HEK293T (cell line): Measurements from ENCODE around the gene GBGT1.

ENCODE experiments used
- CTCF ChIA-PET: fragments of 350-600 bp; formaldehyde crosslinking; extraction: SDS; loops from one replicate; lab custom pipeline; 2021; ENCODE audit warnings: antibody characterized with exemption, inconsistent platforms; lab: Yijun Ruan, JAX
- POLR2A ChIA-PET: fragments of 350-600 bp; formaldehyde crosslinking; extraction: SDS; loops from one replicate; lab custom pipeline; 2020; ENCODE audit warnings: antibody characterized with exemption, inconsistent platforms; lab: Yijun Ruan, JAX
- DNase-seq: peaks from one replicate; pipeline ENCODE4 v3.0.0; 2012; ENCODE audit warnings: mixed read lengths; ENCODE audit errors: extremely low spot score
- ARNT ChIP-seq: fragments of 450-650 bp; IDR thresholded peaks from 2 replicates; pipeline ENCODE4 v1.6.1; 2017; ENCODE audit warnings: mild to moderate bottlenecking
- BHLHE40 ChIP-seq: fragments of 450-650 bp; IDR thresholded peaks from 2 replicates; pipeline ENCODE4 v1.6.1; 2016; ENCODE audit warnings: mild to moderate bottlenecking, moderate library complexity, borderline replicate concordance
- CTBP1 ChIP-seq: fragments of 450-650 bp; IDR thresholded peaks from 2 replicates; pipeline ENCODE4 v1.6.1; 2016; ENCODE audit warnings: borderline replicate concordance
- ELF4 ChIP-seq: fragments of 450-650 bp; IDR thresholded peaks from 2 replicates; pipeline ENCODE4 v1.6.1; 2017; ENCODE audit warnings: antibody characterized with exemption
- FOXA1 ChIP-seq: fragments of 450-650 bp; IDR thresholded peaks from 2 replicates; pipeline ENCODE4 v1.6.1; 2016; ENCODE audit warnings: mild to moderate bottlenecking
- FOXK2 ChIP-seq: fragments of 450-650 bp; IDR thresholded peaks from 2 replicates; pipeline ENCODE4 v1.6.1; 2016; ENCODE audit warnings: mild to moderate bottlenecking
- FOXM1 ChIP-seq: fragments of 450-650 bp; IDR thresholded peaks from 2 replicates; pipeline ENCODE4 v1.6.1; 2017; ENCODE audit warnings: mild to moderate bottlenecking, borderline replicate concordance
- HDGF ChIP-seq: fragments of 450-650 bp; IDR thresholded peaks from 2 replicates; pipeline ENCODE4 v1.6.1; 2017; ENCODE audit warnings: antibody characterized with exemption, borderline replicate concordance
- L3MBTL2 ChIP-seq: fragments of 450-650 bp; conservative IDR thresholded peaks from 2 replicates; pipeline ENCODE4 v1.6.1; 2016; ENCODE audit warnings: mild to moderate bottlenecking
- LEF1 ChIP-seq: fragments of 450-650 bp; IDR thresholded peaks from 2 replicates; pipeline ENCODE4 v1.6.1; 2017; ENCODE audit warnings: mild to moderate bottlenecking, borderline replicate concordance
- NFRKB ChIP-seq: fragments of 450-650 bp; IDR thresholded peaks from 2 replicates; pipeline ENCODE4 v1.6.1; 2016; ENCODE audit warnings: mild to moderate bottlenecking, moderate library complexity
- PKNOX1 ChIP-seq: fragments of 450-650 bp; IDR thresholded peaks from 2 replicates; pipeline ENCODE4 v1.6.1; 2016
- SP1 ChIP-seq: fragments of 450-650 bp; IDR thresholded peaks from 2 replicates; pipeline ENCODE4 v1.6.1; 2017
- SUZ12 ChIP-seq: fragments of 450-650 bp; IDR thresholded peaks from 2 replicates; pipeline ENCODE4 v1.6.1; 2016; ENCODE audit warnings: mild to moderate bottlenecking
- TARDBP ChIP-seq: fragments of 450-650 bp; IDR thresholded peaks from 2 replicates; pipeline ENCODE4 v1.6.1; 2016
- ZNF384 ChIP-seq: fragments of 450-650 bp; IDR thresholded peaks from 2 replicates; pipeline ENCODE4 v1.6.1; 2016

GBGT1 gene

GRCh38 chr9:133120501-133121197, 43.1 kb downstream of the GBGT1 start:
- ChIA-PET POLR2A (no interaction called here), CTCF (no interaction called here)
- no peak for DNase-seq
- no peak for TF ChIP-seq SP1
- no peak for TF ChIP-seq ARNT
- TF ChIP-seq ELF4, result no peak
- TF ChIP-seq NFRKB, result no peak
- TF ChIP-seq FOXK2, result no peak
- no peak for TF ChIP-seq CTBP1
- no peak for TF ChIP-seq BHLHE40
- no peak for TF ChIP-seq LEF1
- no peak for TF ChIP-seq FOXM1
- TF ChIP-seq FOXA1, result no peak
- no peak for TF ChIP-seq HDGF
- no peak for TF ChIP-seq TARDBP
- TF ChIP-seq SUZ12, result no peak
- TF ChIP-seq ZNF384, result no peak
- TF ChIP-seq PKNOX1, result no peak
- no peak for TF ChIP-seq L3MBTL2

- no peak for DNase-seq
- TF ChIP-seq NFRKB (no peak), FOXA1 (no peak)
- POLR2A ChIA-PET, result no interaction called here
- CTCF ChIA-PET, result no interaction called here
Observed at GRCh38 chr9:133119846-133120500, 43.7 kb downstream of the GBGT1 start.

GRCh38 chr9:133119103-133119845, 44.4 kb downstream of the GBGT1 start:
- DNase-seq, result no peak
- TF ChIP-seq FOXK2 (no peak), SUZ12 (no peak), HDGF (no peak), L3MBTL2 (no peak)
- ChIA-PET CTCF (interaction anchor here (1.1 to 1.2 kb wide), 2 partner anchors 16 to 25 kb away, joined by 3 to 4 read pairs; no protein-coding TSS in a partner anchor), POLR2A (interaction anchor here (0.8 to 1.6 kb wide), 2 partner anchors 25 to 252 kb away, joined by 3 read pairs; no protein-coding TSS in a partner anchor)

GRCh38 chr9:133118568-133118967, 45.1 kb downstream of the GBGT1 start:
- ChIA-PET CTCF (interaction anchor here (1.1 to 1.2 kb wide), 2 partner anchors 17 to 26 kb away, joined by 3 to 4 read pairs; no protein-coding TSS in a partner anchor), POLR2A (interaction anchor here (0.8 to 1.6 kb wide), 3 partner anchors 26 to 253 kb away, joined by 3 to 4 read pairs (median 3); partner anchors contain the start of gene GTF3C5)
- no peak for TF ChIP-seq FOXK2
- no peak for TF ChIP-seq PKNOX1
- no peak for TF ChIP-seq LEF1
- no peak for TF ChIP-seq TARDBP
- no peak for TF ChIP-seq CTBP1
- TF ChIP-seq HDGF, result no peak
- TF ChIP-seq SP1, result no peak
- TF ChIP-seq SUZ12, result no peak
- no peak for TF ChIP-seq ARNT
- DNase-seq, result no peak

- ChIA-PET CTCF (interaction anchor here (1.1 to 1.3 kb wide), 3 partner anchors 18 to 26 kb away, joined by 3 to 5 read pairs (median 4); no protein-coding TSS in a partner anchor), POLR2A (interaction anchor here (0.8 to 1.6 kb wide), 3 partner anchors 26 to 254 kb away, joined by 3 to 4 read pairs (median 3); partner anchors contain the start of gene GTF3C5)
- TF ChIP-seq ZNF384 (no peak), BHLHE40 (no peak), SP1 (no peak), LEF1 (no peak), FOXM1 (no peak), CTBP1 (no peak), FOXK2 (no peak), NFRKB (no peak), ELF4 (no peak)
Observed at GRCh38 chr9:133118179-133118520, 45.6 kb downstream of the GBGT1 start.

GRCh38 chr9:133117271-133118178, 46.2 kb downstream of the GBGT1 start:
- TF ChIP-seq L3MBTL2, result no peak
- TF ChIP-seq HDGF, result no peak
- TF ChIP-seq SP1, result no peak
- no peak for TF ChIP-seq FOXM1
- TF ChIP-seq LEF1, result no peak
- TF ChIP-seq FOXA1, result no peak
- TF ChIP-seq ELF4, result no peak
- TF ChIP-seq FOXK2, result no peak
- TF ChIP-seq BHLHE40, result no peak
- TF ChIP-seq TARDBP, result no peak
- no peak for TF ChIP-seq CTBP1
- no peak for TF ChIP-seq PKNOX1
- TF ChIP-seq SUZ12, result no peak
- TF ChIP-seq ZNF384, result no peak
- no peak for TF ChIP-seq ARNT
- TF ChIP-seq NFRKB, result no peak
- CTCF ChIA-PET, result interaction anchor here (1.3 kb wide), 1 partner anchor 27 kb away, joined by 5 read pairs; no protein-coding TSS in a partner anchor
- POLR2A ChIA-PET, result interaction anchor here (1.1 to 1.6 kb wide), 2 partner anchors 87 to 254 kb away, joined by 3 to 4 read pairs; partner anchors contain the start of gene GTF3C5
- DNase-seq, result no peak

More at GRCh38 chr9:133118179-133118520, 45.6 kb downstream of the GBGT1 start:
- DNase-seq, result no peak
